Small intestine (tissue), 7 donors: Measurements from ENCODE around the gene MEF2B. TPM values are rescaled to one million over a fixed set of nuclear protein-coding genes. Genes with fewer than 3 reads are reported as not detected.
A peak's percentile ranks its signal among the peaks of the same experiment; 100 is the strongest.
"Not testable (repeated sequence)": the region's sequence is repeated elsewhere in the genome, so short reads cannot be mapped to it uniquely, and the experiment has no call there.

ENCODE experiments used
- DNase-seq, 2 donors: peaks; one replicate each; pipeline versions ENCODE4 v3.0.0 to v3.0.0-alpha.2; 2013
- FAIRE-seq: peaks from 2 replicates; lab custom pipeline; 2012; peaks lifted over from hg19 to GRCh38; lab: Jason Lieb, UNC
- H3K27ac ChIP-seq, 3 donors: one replicate each; pipeline ENCODE4 v1.5.1; 2013; ENCODE audit warnings: low read length in 2 of 3, mild to moderate bottlenecking in 2 of 3, control low read depth in 1 of 3, inconsistent platforms in 1 of 3, low read depth in 1 of 3, moderate library complexity in 1 of 3
- H3K27me3 ChIP-seq, 3 donors: one replicate each; pipeline ENCODE4 v1.6.1; 2013; ENCODE audit warnings: low read length in 3 of 3, inconsistent platforms in 1 of 3; ENCODE audit not compliant: control insufficient read depth in 3 of 3, insufficient read depth in 3 of 3
- H3K36me3 ChIP-seq, 3 donors: one replicate each; pipeline ENCODE4 v1.6.1; 2013; ENCODE audit warnings: low read length in 3 of 3, inconsistent platforms in 1 of 3, low read depth in 1 of 3, mild to moderate bottlenecking in 1 of 3, moderate library complexity in 1 of 3; ENCODE audit not compliant: control insufficient read depth in 3 of 3, insufficient read depth in 2 of 3
- H3K4me1 ChIP-seq, 3 donors: one replicate each; pipeline ENCODE4 v1.6.1; 2013; ENCODE audit warnings: low read length in 2 of 3, inconsistent platforms in 1 of 3, low read depth in 1 of 3, mild to moderate bottlenecking in 1 of 3, moderate library complexity in 1 of 3; ENCODE audit not compliant: control insufficient read depth in 3 of 3, insufficient read depth in 2 of 3
- H3K4me3 ChIP-seq, 3 donors: one replicate each; pipeline ENCODE4 v1.5.1; 2013; ENCODE audit warnings: low read length in 3 of 3, control low read depth in 1 of 3, inconsistent platforms in 1 of 3, low read depth in 1 of 3, mild to moderate bottlenecking in 1 of 3, moderate library complexity in 1 of 3
- H3K9me3 ChIP-seq, 2 donors: one replicate each; pipeline ENCODE4 v1.6.1; 2013; ENCODE audit warnings: low read depth in 1 of 2, low read length in 1 of 2; ENCODE audit not compliant: control insufficient read depth in 2 of 2, insufficient read depth in 1 of 2
- WGBS, 3 donors: extraction: QIAGEN DNeasy Blood & Tissue Kit; methylation state at CpG; one replicate each; pipeline ENCODE4 v1.1.7; 2013; 5-methylcytosine and 5-hydroxymethylcytosine counted together
- polyA plus RNA-seq, 4 donors: library from polyadenylated mRNA; stranded (reverse) in 3 of 4; unstranded in 1 of 4; fragments of 200-250 nt in 3 of 4; fragments of 120-200 nt in 1 of 4; gene quantifications; one replicate each; pipeline versions ENCODE4 v1.2.1 to v1.2.3, GENCODE V29; 2013
- donor health status: healthy with polysubstance abuse.
- donor health status: control.
- donor health status: control.
- donor health status: Bipolar disorder and iron deficiency.
- donor health status: healthy.

The MEF2B gene
- polyA plus RNA-seq, 4 donors, result 0.74 to 3.2 (median 2.0) TPM

GRCh38 chr19:19107654-19108053, 62.4 kb downstream of the MEF2B start:
- H3K4me3 ChIP-seq, result no peak overlapping the region
- no peak overlapping the region for H3K27ac ChIP-seq
- 74 to 85% (median 81%) methylated on average over 11 of the region's 11 CpGs for WGBS, 3 donors
- peaks cover 0 to 25% (median 0%) of the 10 kb centered on the region in 3 donors for H3K4me1 ChIP-seq
- H3K27me3 ChIP-seq, result no peaks in the 10 kb centered on the region
- FAIRE-seq (no peak), DNase-seq (no peak)
- no peaks in the 10 kb centered on the region for H3K9me3 ChIP-seq
- peaks cover 0 to 16% (median 0%) of the 10 kb centered on the region in 3 donors for H3K36me3 ChIP-seq

DNA sequence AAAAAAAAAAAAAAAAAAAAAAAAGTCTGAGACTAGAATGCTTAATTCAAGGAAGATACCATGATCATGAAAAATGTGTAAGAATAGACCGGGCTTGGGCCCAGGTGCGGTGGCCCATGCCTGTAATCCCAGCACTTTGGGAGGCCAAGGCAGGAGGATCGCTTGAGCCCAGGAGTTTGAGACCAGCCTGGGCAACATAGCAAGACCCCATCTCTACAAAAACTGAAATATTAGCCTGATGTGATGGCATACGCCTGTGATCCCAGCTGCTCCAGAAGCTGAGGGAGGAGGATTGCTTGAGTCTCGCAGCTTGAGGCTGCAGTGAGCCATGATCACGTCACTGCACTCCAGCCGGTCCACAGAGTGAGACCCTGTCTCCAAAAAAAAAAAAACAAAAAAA, 63.1 kb downstream of the MEF2B start:
- not testable (repeated sequence) for FAIRE-seq, H3K27ac ChIP-seq, DNase-seq, H3K9me3 ChIP-seq, H3K4me3 ChIP-seq, H3K27me3 ChIP-seq
- H3K4me1 ChIP-seq, result peaks cover 0 to 25% (median 0%) of the 10 kb centered on the region in 3 donors
- 96 to 98% (median 96%) methylated on average over 7 of the region's 7 CpGs for WGBS, 3 donors
- peaks cover 0 to 17% (median 0%) of the 10 kb centered on the region in 3 donors for H3K36me3 ChIP-seq

- WGBS, 3 donors, result 30 to 37% (median 33%) methylated on average over 25 of the region's 25 CpGs
- FAIRE-seq, result no peak
Measured at GRCh38 chr19:19106056-19106551, 64.0 kb downstream of the MEF2B start.

GRCh38 chr19:19105365-19106055, 64.6 kb downstream of the MEF2B start:
- WGBS, 3 donors, result 8 to 28% (median 21%) methylated on average over 30 to 36 of the region's 36 CpGs
- peak overlapping the region in 2 of 3 donors; percentile 34 to 76 for H3K27ac ChIP-seq
- H3K4me3 ChIP-seq, result peak overlapping the region in 2 of 3 donors; percentile 43 to 53
- DNase-seq, result peak; percentile 69 to 85
- H3K4me1 ChIP-seq, result peaks cover 0 to 28% (median 0%) of the 10 kb centered on the region in 3 donors
- peaks cover 0 to 25% (median 0%) of the 10 kb centered on the region in 3 donors for H3K36me3 ChIP-seq
- H3K9me3 ChIP-seq, result no peaks in the 10 kb centered on the region
- no peaks in the 10 kb centered on the region for H3K27me3 ChIP-seq
- FAIRE-seq, result no peak

More at GRCh38 chr19:19106056-19106551, 64.0 kb downstream of the MEF2B start:
- H3K27me3 ChIP-seq, result no peaks in the 10 kb centered on the region
- H3K27ac ChIP-seq, result peak overlapping the region in 2 of 3 donors; percentile 34 to 76
- no peaks in the 10 kb centered on the region for H3K9me3 ChIP-seq
- peak overlapping the region in 2 of 3 donors; percentile 43 to 53 for H3K4me3 ChIP-seq
- peaks cover 0 to 19% (median 0%) of the 10 kb centered on the region in 3 donors for H3K36me3 ChIP-seq
- no peak for DNase-seq
- peaks cover 0 to 31% (median 0%) of the 10 kb centered on the region in 3 donors for H3K4me1 ChIP-seq

DNA sequence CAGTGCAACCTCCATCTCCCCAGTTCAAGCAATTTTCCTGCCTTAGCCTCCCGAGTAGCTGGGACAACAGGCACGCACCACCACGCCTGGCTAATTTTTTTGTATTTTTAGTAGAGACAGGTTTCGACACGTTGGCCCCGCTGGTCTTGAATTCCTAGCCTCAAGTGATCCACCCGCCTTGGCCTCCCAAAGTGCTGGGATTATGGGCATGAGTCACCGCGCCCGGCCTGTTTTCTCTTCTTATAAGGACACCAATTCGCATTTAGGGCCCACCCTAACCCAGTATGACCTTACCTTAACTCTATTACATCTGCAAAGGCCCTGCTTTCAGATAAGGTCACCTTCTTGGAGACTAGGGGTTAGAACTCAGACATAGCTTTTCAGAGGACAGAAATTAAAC, 66.9 kb downstream of the MEF2B start:
- Histone ChIP-seq H3K4me1 (peaks cover 0 to 39% (median 8%) of the 10 kb centered on the region in 3 donors), H3K9me3 (no peaks in the 10 kb centered on the region), H3K36me3 (peaks cover 0 to 42% (median 0%) of the 10 kb centered on the region in 3 donors), H3K27ac (no peak overlapping the region), H3K4me3 (no peak overlapping the region), H3K27me3 (no peaks in the 10 kb centered on the region)
- 94 to 98% (median 96%) methylated on average over 11 of the region's 11 CpGs for WGBS, 3 donors
- FAIRE-seq (no peak), DNase-seq (no peak)

- Histone ChIP-seq H3K4me1 (peaks cover 0 to 44% (median 8%) of the 10 kb centered on the region in 3 donors), H3K36me3 (peaks cover 0 to 40% (median 0%) of the 10 kb centered on the region in 3 donors)
- FAIRE-seq, result not testable (repeated sequence)
Measured at GRCh38 chr19:19102566-19102965, 67.5 kb downstream of the MEF2B start.

GRCh38 chr19:19101540-19101939, 68.5 kb downstream of the MEF2B start:
- H3K4me3 ChIP-seq, result no peak overlapping the region
- H3K36me3 ChIP-seq, result peaks cover 0 to 48% (median 0%) of the 10 kb centered on the region in 3 donors
- H3K27me3 ChIP-seq, result no peaks in the 10 kb centered on the region
- FAIRE-seq (no peak), DNase-seq (peak in 1 of 2 donors; percentile 64)
- peak overlapping the region in 1 of 3 donors; percentile 47 for H3K27ac ChIP-seq
- H3K4me1 ChIP-seq, result peaks cover 0 to 52% (median 8%) of the 10 kb centered on the region in 3 donors
- H3K9me3 ChIP-seq, result no peaks in the 10 kb centered on the region
- WGBS, 3 donors, result 79 to 84% (median 83%) methylated on average over 8 of the region's 8 CpGs

More at GRCh38 chr19:19102566-19102965, 67.5 kb downstream of the MEF2B start:
- not testable (repeated sequence) for H3K9me3 ChIP-seq, H3K4me3 ChIP-seq, DNase-seq, H3K27ac ChIP-seq, H3K27me3 ChIP-seq
- 95 to 96% (median 96%) methylated on average over 10 of the region's 10 CpGs for WGBS, 3 donors

DNA sequence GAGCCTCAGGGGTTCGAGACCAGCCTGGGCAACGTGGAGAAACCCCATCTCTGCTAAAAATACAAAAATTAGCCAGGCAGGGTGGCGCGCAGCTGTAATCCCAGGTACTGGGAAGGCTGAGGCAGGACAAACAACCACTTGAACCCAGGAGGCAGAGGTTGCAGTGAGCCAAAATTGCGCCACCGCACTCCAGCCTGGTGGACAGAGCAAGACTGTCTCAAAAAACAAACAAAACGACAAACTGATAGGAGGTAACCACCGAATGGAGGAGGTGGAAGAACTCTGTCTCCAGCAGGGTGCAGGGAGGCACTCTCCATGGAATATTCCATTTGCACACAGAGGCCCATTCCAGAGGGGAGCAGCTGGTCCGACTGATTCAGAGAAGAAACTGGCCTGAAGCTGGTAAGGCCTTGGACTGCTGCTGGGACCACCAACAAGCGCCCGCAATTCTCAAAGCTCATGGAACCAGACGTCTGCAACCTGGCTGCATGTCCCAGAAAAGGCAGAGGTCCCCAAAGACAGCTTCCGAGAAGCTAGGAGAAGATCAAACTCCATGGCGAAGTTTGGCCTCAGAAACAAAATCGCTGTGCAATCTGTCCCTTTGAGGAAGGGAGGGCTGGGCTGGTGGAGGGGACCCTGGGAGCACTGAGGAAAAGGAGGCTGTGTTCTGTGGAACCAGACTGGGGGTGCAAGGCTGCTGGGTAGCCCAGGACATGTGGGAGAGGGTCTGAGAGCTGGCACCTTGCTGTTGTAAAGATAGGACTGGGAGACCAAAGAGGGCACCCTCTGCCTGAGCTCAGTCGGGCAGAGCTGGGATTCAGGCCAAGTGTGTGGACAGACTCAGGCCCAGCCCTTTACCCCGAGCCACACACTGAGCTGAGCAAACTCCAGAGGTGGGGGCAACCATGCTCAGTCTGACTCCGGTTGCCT, 71.1 kb downstream of the MEF2B start:
- Histone ChIP-seq H3K27ac (peak overlapping the region in 1 of 3 donors; percentile 80), H3K4me3 (no peak overlapping the region), H3K4me1 (peaks cover 0 to 55% (median 9%) of the 10 kb centered on the region in 3 donors), H3K36me3 (peaks cover 0 to 50% (median 0%) of the 10 kb centered on the region in 3 donors), H3K9me3 (no peaks in the 10 kb centered on the region), H3K27me3 (no peaks in the 10 kb centered on the region)
- FAIRE-seq, result no peak
- peak; percentile 42 to 86 for DNase-seq
- 69 to 86% (median 76%) methylated on average over 18 of the region's 18 CpGs for WGBS, 3 donors
